Gastrocnemius medialis (tissue), 4 donors: Measurements from ENCODE around the gene DSCAML1.

ENCODE experiments used
- POLR2A ChIP-seq, 2 donors: fragments of 450-650 bp; IDR thresholded peaks; one replicate each; pipeline ENCODE4 v1.6.1; 2017; ENCODE audit warnings: antibody characterized with exemption in 2 of 2, mild to moderate bottlenecking in 2 of 2, moderate library complexity in 2 of 2
- TF ChIP-seq, protein P1 (sequence below), 5 experiments: fragments of 450-650 bp in 3 of 5; fragments of 200-600 bp in 2 of 5; sonication (generic) in 2 of 5; IDR thresholded peaks in 4 of 5; conservative IDR thresholded peaks in 1 of 5; 1 replicate in 4 of 5; 2 replicates in 1 of 5; pipeline ENCODE4 v1.5.1; 2016 to 2019; ENCODE audit warnings: antibody characterized with exemption in 5 of 5, mild to moderate bottlenecking in 3 of 5, moderate library complexity in 3 of 5

DNA sequence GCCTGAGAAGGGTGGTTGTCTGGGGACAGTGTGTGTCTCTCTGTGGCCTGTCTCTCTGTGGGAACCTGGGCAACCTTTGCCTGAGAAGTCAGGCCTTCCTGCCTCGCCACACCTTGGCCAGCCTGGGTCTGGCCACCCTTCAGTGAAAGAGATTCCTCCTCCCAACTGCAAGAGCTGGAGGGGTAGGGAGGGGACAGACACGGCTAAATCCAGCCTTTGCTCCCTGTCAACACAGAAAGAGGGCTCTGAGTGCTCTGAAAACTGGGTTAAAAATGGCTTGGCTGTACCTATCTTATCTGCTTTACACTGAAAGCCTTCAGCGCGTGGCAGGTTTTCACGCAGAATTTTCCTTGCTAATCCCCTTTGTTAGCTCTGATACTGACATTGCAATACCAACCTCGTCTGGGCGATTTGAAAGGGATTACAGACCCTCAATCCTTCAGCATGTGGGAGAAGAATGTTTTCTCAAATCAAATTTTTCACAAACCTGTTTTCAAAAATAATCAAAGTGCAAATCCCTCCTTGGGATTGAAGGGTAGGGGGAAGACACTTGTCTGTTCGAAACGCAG lies 163.7 kb downstream of the DSCAML1 start:
- TF ChIP-seq, protein P1, sequence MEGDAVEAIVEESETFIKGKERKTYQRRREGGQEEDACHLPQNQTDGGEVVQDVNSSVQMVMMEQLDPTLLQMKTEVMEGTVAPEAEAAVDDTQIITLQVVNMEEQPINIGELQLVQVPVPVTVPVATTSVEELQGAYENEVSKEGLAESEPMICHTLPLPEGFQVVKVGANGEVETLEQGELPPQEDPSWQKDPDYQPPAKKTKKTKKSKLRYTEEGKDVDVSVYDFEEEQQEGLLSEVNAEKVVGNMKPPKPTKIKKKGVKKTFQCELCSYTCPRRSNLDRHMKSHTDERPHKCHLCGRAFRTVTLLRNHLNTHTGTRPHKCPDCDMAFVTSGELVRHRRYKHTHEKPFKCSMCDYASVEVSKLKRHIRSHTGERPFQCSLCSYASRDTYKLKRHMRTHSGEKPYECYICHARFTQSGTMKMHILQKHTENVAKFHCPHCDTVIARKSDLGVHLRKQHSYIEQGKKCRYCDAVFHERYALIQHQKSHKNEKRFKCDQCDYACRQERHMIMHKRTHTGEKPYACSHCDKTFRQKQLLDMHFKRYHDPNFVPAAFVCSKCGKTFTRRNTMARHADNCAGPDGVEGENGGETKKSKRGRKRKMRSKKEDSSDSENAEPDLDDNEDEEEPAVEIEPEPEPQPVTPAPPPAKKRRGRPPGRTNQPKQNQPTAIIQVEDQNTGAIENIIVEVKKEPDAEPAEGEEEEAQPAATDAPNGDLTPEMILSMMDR (IDR thresholded peaks at IDR 0.05 in 4 of 5, conservative IDR thresholded peaks at IDR 0.05 in 1 of 5), result no peak
- no peak for TF ChIP-seq POLR2A (IDR thresholded peaks at IDR 0.05)
